Motor neuron (in vitro differentiated cells): ENCODE data around the gene LUC7L2. TPM values are rescaled to one million over a fixed set of nuclear protein-coding genes. Genes with fewer than 3 reads are reported as not detected.
"Not testable (repeated sequence)": the region's sequence is repeated elsewhere in the genome, so short reads cannot be mapped to it uniquely, and the experiment has no call there.

Experiments
- ATAC-seq, 8 experiments: fragments of 200-7000 bp; cut with Tn5 transposase; replicated peaks in 6 of 8; 2 replicates each; pipeline ENCODE4 v1.8.0; 2021; ENCODE audit warnings: mild to moderate bottlenecking in 8 of 8, moderate library complexity in 8 of 8
- H3K27ac ChIP-seq, 2 donors: fragments of 250-450 bp; sonication (Bioruptor Pico); 2 replicates each; pipeline ENCODE4 v1.9.0; 2021; ENCODE audit warnings: antibody characterized with exemption in 2 of 2, mild to moderate bottlenecking in 2 of 2, moderate library complexity in 1 of 2
- H3K4me1 ChIP-seq, 2 donors: fragments of 250-450 bp; sonication (Bioruptor Pico); replicated peaks in 1 of 2; 2 replicates each; pipeline ENCODE4 v1.6.1; 2021; ENCODE audit warnings: antibody characterized with exemption in 2 of 2, mild to moderate bottlenecking in 2 of 2, moderate library complexity in 1 of 2
- H3K4me3 ChIP-seq, 5 donors: fragments of 250-450 bp; sonication (Bioruptor Pico); 2 replicates each; pipeline ENCODE4 v1.9.0; 2021; ENCODE audit warnings: antibody characterized with exemption in 5 of 5, mild to moderate bottlenecking in 5 of 5, moderate library complexity in 4 of 5
- WGBS, 10 experiments: fragments of 450-650 bp; shearing (Covaris generic); methylation state at CpG; one replicate each; pipeline ENCODE4 v1.0.0; 2022; 5-methylcytosine and 5-hydroxymethylcytosine counted together
- in situ Hi-C, 9 experiments: fragments of 400-800 bp; cut with MboI; loops; one replicate each; pipeline ENCODE4 v1.15.0; 2021; ENCODE audit warnings: low sequenced_read_pairs in 9 of 9, low pct_unique_long_range_greater_than_20kb in 2 of 9; ENCODE audit not compliant: unreplicated experiment in 9 of 9
- total RNA-seq, 8 experiments: library from RNA; unstranded; fragments of 300-600 nt; gene quantifications; 2 replicates each; pipeline versions ENCODE4 v1.2.3 to v1.2.4, GENCODE V29; 2022

Gene LUC7L2
- total RNA-seq, 8 experiments from 2014 or later = 40.4 to 113 (median 51.3) TPM

DNA sequence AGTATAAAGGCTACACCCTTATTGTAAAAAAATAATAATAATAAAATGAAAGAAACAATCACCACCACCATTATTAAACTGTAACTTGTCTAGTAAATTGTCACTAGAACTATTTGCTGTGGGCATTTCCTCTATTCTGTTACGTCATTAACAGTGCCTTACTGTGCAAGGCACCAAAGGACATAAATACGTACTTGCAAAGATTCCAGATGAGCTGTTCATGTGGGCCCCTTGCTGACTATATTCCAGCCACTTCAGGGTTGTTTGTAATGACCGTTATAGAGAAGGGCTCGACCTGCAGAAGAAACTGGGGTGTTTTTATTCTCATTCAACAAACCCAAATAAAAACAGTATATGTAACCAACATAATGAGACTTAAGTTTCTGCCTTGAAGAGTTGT is 63.4 kb downstream of the LUC7L2 start:
- 89 to 100% (median 99%) methylated on average over 1 to 4 of the region's 4 CpGs for WGBS, 10 experiments
- Histone ChIP-seq H3K27ac (no peak overlapping the region), H3K4me1 (no peaks in the 10 kb centered on the region), H3K4me3 (no peak overlapping the region)
- in situ Hi-C loops = no loop called here
- no peak for ATAC-seq

DNA sequence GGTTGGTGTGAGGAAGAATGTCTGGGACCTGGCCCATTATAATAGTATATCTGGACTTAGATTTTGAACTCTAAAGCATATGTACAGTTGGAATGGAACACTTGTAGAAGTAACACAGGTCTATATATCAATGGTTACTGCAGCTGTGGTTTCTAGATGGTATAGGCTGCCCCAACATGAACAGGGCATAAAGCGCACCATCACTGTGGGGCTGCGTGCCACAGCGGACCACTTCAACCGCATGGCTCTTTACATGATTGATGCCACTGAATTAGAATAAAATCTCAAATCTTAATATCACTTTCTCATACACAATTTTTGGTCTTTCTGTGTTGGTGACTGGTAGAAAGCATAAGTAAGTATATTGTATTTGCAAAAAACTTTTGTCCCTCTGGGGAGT is 64.3 kb downstream of the LUC7L2 start:
- Histone ChIP-seq H3K4me3 (no peak overlapping the region), H3K27ac (no peak overlapping the region), H3K4me1 (no peaks in the 10 kb centered on the region)
- ATAC-seq = no peak
- in situ Hi-C loops = no loop called here
- WGBS, 10 experiments = 65 to 100% (median 89%) methylated on average over 1 to 4 of the region's 4 CpGs; no CpG with 5 or more reads in 3 of the 10 experiments

DNA sequence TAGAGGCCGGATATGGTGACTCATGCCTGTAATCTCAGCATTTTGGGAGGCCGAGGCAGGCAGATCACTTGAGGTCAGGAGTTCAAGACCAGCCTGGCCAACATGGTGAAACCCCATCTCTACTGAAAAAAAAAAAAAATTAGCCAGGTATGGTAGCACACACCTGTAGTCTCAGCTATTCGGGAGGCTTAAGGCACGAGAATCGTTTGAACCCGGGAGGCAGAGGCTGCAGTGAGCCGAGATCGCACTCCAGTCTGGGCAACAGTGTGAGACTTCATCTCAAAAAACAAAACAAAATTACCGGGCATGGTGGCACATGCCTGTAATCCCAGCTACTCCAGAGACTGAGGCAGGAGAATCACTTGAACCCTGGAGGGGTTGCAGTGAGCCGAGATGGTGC is 66.0 kb downstream of the LUC7L2 start:
- not testable (repeated sequence) for H3K4me1 ChIP-seq, H3K4me3 ChIP-seq, ATAC-seq, H3K27ac ChIP-seq
- in situ Hi-C loops = loop anchor here in 1 of 9 experiments (25.0 kb wide), 1 partner anchor 587 kb away; no protein-coding TSS in a partner anchor
- WGBS, 10 experiments = 63 to 100% (median 99%) methylated on average over 1 to 10 of the region's 10 CpGs; no CpG with 5 or more reads in 2 of the 10 experiments

DNA sequence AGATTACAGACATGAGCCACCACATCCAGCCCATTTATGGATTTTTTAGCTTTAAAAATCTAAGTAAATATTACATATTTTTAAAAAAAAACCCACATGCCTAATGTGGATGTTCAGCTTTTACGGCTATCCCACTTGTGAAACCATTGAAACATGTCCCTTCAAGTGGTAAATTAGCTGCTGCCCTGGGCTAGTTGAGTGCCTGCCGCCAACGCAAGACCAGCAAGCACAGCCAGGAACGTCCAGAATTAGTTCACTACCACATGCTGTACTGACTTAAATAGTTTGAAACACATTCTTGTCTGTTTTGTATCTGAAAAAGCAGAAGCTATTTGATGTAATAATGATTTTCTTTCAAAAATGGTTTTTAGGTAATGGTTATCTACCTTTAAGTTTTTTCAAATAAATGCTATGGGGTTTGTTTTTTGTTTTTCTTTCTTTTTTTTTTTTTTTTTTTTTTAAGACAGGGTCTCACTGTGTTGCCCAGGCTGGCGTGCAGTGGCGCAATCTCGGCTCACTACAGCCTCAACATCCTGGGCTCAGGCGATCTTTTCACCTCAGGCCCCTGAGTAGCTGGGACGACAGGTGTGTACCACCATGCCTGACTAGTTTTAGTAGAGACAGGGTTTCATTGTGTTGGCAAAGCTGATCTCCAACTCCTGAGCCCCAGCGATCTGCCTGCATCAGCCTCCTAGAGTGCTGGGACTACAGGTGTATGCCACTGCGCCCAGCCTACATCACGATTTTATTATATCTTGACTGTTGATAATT is 66.7 kb downstream of the LUC7L2 start:
- Histone ChIP-seq H3K4me3 (no peak overlapping the region), H3K4me1 (no peaks in the 10 kb centered on the region), H3K27ac (no peak overlapping the region)
- ATAC-seq = no peak
- 74 to 100% (median 95%) methylated on average over 1 to 12 of the region's 12 CpGs for WGBS, 10 experiments
- in situ Hi-C loops = loop anchor here in 1 of 9 experiments (25.0 kb wide), 1 partner anchor 586 kb away; no protein-coding TSS in a partner anchor

GRCh38 chr7:139427029-139427420 is 67.3 kb downstream of the LUC7L2 start:
- WGBS, 10 experiments = 60 to 100% (median 100%) methylated on average over 1 of the region's 1 CpG; no CpG with 5 or more reads in 7 of the 10 experiments
- no peak overlapping the region for H3K27ac ChIP-seq
- H3K4me3 ChIP-seq = no peak overlapping the region
- ATAC-seq = no peak
- in situ Hi-C loops = loop anchor here in 1 of 9 experiments (25.0 kb wide), 1 partner anchor 585 kb away; no protein-coding TSS in a partner anchor
- no peaks in the 10 kb centered on the region for H3K4me1 ChIP-seq

DNA sequence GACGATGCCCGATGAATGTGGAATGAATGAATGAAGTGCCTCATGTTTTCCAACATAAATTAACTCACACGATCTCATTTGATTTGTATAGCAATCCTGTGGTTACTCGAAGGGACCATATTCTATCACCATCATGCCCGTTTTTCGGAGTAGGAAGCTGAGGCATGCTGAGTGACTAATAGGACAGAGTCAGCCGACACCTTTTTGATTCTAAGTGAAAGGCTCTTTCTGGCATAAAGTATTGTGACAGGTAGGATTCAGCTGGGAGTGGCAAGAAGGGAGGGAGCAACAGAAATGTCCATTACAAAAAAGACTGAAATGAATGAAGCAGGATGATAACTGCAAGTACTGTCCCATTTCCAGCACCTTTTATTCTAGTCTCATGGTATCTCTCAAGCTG is 68.1 kb downstream of the LUC7L2 start:
- ATAC-seq = no peak
- 75 to 100% (median 95%) methylated on average over 1 to 5 of the region's 7 CpGs; no CpG with 5 or more reads in 2 of the 10 experiments for WGBS, 10 experiments
- H3K4me1 ChIP-seq = no peaks in the 10 kb centered on the region
- no peak overlapping the region for H3K4me3 ChIP-seq
- in situ Hi-C loops = loop anchor here in 1 of 9 experiments (25.0 kb wide), 1 partner anchor 585 kb away; no protein-coding TSS in a partner anchor
- H3K27ac ChIP-seq = no peak overlapping the region

GRCh38 chr7:139429735-139430134 is 70.0 kb downstream of the LUC7L2 start:
- H3K4me1 ChIP-seq, H3K27ac ChIP-seq, ATAC-seq, H3K4me3 ChIP-seq: not testable (repeated sequence)
- WGBS, 10 experiments = 80 to 94% (median 83%) methylated on average over 1 to 3 of the region's 14 CpGs; no CpG with 5 or more reads in 6 of the 10 experiments
- in situ Hi-C loops = loop anchor here in 1 of 9 experiments (25.0 kb wide), 1 partner anchor 583 kb away; no protein-coding TSS in a partner anchor

DNA sequence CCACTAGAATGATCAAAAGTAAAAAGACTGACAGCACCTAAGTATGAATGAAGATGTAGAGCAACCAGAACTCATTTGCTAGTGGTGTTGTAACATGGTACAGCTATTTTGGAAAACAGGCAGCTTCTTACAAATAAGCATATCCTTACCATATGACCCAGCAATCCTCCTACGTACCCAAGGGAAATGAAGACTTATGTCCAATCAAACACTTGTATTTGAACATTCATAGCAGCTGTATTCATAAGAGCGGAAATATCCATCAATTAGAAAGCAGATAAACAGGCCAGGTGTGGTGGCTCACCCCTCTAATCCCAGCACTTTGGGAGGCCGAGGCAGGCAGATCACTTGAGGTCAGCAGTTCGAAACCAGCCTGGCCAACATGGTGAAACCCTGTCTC is 70.7 kb downstream of the LUC7L2 start:
- Histone ChIP-seq H3K4me3 (no peak overlapping the region), H3K4me1 (no peaks in the 10 kb centered on the region), H3K27ac (no peak overlapping the region)
- in situ Hi-C loops = loop anchor here in 1 of 9 experiments (25.0 kb wide), 1 partner anchor 582 kb away; no protein-coding TSS in a partner anchor
- 83 to 100% (median 98%) methylated on average over 1 to 4 of the region's 4 CpGs for WGBS, 10 experiments
- ATAC-seq = no peak

- H3K27ac ChIP-seq = no peak overlapping the region
- peak in 3 of 8 experiments; percentile 14 to 43 (median 26) for ATAC-seq
- in situ Hi-C loops = loop anchor here in 1 of 9 experiments (25.0 kb wide), 1 partner anchor 581 kb away; no protein-coding TSS in a partner anchor
- 85 to 100% (median 92%) methylated on average over 1 to 2 of the region's 2 CpGs; no CpG with 5 or more reads in 3 of the 10 experiments for WGBS, 10 experiments
- H3K4me3 ChIP-seq = no peak overlapping the region
- no peaks in the 10 kb centered on the region for H3K4me1 ChIP-seq
Observed at GRCh38 chr7:139431010-139431409, 71.3 kb downstream of the LUC7L2 start.

DNA sequence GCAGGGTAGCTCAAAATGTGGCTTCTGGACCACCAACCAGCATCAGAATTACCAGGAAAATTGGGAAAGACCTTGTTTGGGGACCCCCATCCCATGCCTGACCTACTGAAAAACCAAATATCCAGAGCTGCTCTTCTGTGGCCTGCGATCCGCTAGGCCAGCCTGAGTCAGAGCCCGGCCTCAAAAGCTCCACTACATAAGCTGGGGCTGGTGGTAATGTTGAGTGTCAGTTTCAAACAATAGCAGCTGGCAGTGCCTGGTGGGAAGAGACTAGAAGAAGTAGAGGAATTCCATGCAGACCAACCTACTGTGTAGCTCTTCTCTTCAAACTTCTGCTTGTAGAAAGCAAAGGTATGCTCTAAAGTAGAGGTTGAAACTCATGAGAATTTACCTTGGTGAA is 71.8 kb downstream of the LUC7L2 start:
- 50 to 100% (median 80%) methylated on average over 1 to 3 of the region's 3 CpGs; no CpG with 5 or more reads in 3 of the 10 experiments for WGBS, 10 experiments
- Histone ChIP-seq H3K27ac (no peak overlapping the region), H3K4me3 (no peak overlapping the region), H3K4me1 (no peaks in the 10 kb centered on the region)
- in situ Hi-C loops = loop anchor here in 1 of 9 experiments (25.0 kb wide), 1 partner anchor 581 kb away; no protein-coding TSS in a partner anchor
- peak in 1 of 8 experiments; percentile 36 for ATAC-seq

GRCh38 chr7:139436806-139437205 is 77.1 kb downstream of the LUC7L2 start:
- H3K4me1 ChIP-seq = no peaks in the 10 kb centered on the region
- H3K4me3 ChIP-seq = no peak overlapping the region
- H3K27ac ChIP-seq = no peak overlapping the region
- in situ Hi-C loops = loop anchor here in 1 of 9 experiments (25.0 kb wide), 1 partner anchor 575 kb away; no protein-coding TSS in a partner anchor
- no peak for ATAC-seq
- 87 to 100% (median 96%) methylated on average over 2 to 7 of the region's 9 CpGs; no CpG with 5 or more reads in 5 of the 10 experiments for WGBS, 10 experiments

GRCh38 chr7:139439375-139439774 is 79.7 kb downstream of the LUC7L2 start:
- Histone ChIP-seq H3K4me3 (no peak overlapping the region), H3K4me1 (no peaks in the 10 kb centered on the region), H3K27ac (no peak overlapping the region)
- in situ Hi-C loops = loop anchor here in 1 of 9 experiments (25.0 kb wide), 1 partner anchor 573 kb away; no protein-coding TSS in a partner anchor
- no peak for ATAC-seq
- 60 to 100% (median 80%) methylated on average over 1 to 7 of the region's 7 CpGs; no CpG with 5 or more reads in 3 of the 10 experiments for WGBS, 10 experiments

GRCh38 chr7:139441961-139442360 is 82.3 kb downstream of the LUC7L2 start:
- in situ Hi-C loops = loop anchor here in 1 of 9 experiments (25.0 kb wide), 1 partner anchor 570 kb away; no protein-coding TSS in a partner anchor
- 40 to 100% (median 90%) methylated on average over 1 to 2 of the region's 4 CpGs; no CpG with 5 or more reads in 6 of the 10 experiments for WGBS, 10 experiments
- ATAC-seq = no peak

More at GRCh38 chr7:139441961-139442360, 82.3 kb downstream of the LUC7L2 start:
- no peak overlapping the region for H3K4me3 ChIP-seq
- H3K4me1 ChIP-seq = no peaks in the 10 kb centered on the region
- H3K27ac ChIP-seq = no peak overlapping the region
